Measurements from ENCODE around the gene SETX. TPM values are rescaled to one million over a fixed set of nuclear protein-coding genes. Genes with fewer than 3 reads are reported as not detected.

Gene SETX
- total and polyA plus RNA-seq, 2 donors (not counting 1 experiment from before 2014, with no cell fraction given) = 29.2 to 105 TPM

GRCh38 chr9:132366481-132366880 lies 11.7 kb upstream of the SETX start:
- intact Hi-C loops (cut with micrococcal nuclease) = no loop called here
- no peak overlapping the region for H3K4me3 Mint-ChIP-seq
- no peaks in the 10 kb centered on the region for H3K27me3 Mint-ChIP-seq
- no peaks in the 10 kb centered on the region for H4K20me1 ChIP-seq (ENCODE audit: control insufficient read depth, insufficient read depth, low read length, poor library complexity, severe bottlenecking)
- H3K4me2 ChIP-seq (replicated peaks; ENCODE audit: low read depth, low read length, poor library complexity, severe bottlenecking) = no peak overlapping the region
- no peak overlapping the region for H3K9ac ChIP-seq (ENCODE audit: low read length)
- H3K27ac Mint-ChIP-seq = no peak overlapping the region
- ChIA-PET CTCF (no interaction called here), POLR2A (no interaction called here)
- H3K36me3 ChIP-seq (replicated peaks in 1 of 2; ENCODE audit: control extremely low read depth in 1 of 2, control insufficient read depth in 1 of 2, extremely low read depth in 1 of 2, insufficient read depth in 2 of 2, low read length in 1 of 2) = no peaks in the 10 kb centered on the region
- H3K27ac ChIP-seq (ENCODE audit: low read length in 2 of 2) = peak overlapping the region in 1 of 2 donors; percentile 26
- no peaks in the 10 kb centered on the region for H3K9me3 ChIP-seq (ENCODE audit: control extremely low read depth in 1 of 3, control insufficient read depth in 2 of 3, insufficient read depth in 1 of 3, low read length in 2 of 3)
- no peaks in the 10 kb centered on the region for H3K79me2 ChIP-seq (ENCODE audit: control insufficient read depth, insufficient read depth, low read length)
- WGBS (ENCODE audit: insufficient coverage) = 98% methylated on average over 4 of the region's 4 CpGs
- H2AFZ ChIP-seq (ENCODE audit: insufficient read depth, low read depth, low read length, poor library complexity, severe bottlenecking) = no peak overlapping the region
- no peaks in the 10 kb centered on the region for H3K9me3 Mint-ChIP-seq (ENCODE audit: insufficient read depth)
- H3K4me1 Mint-ChIP-seq = peaks cover 11% of the 10 kb centered on the region
- H3K27me3 ChIP-seq (replicated peaks in 1 of 4; ENCODE audit: control extremely low read depth in 1 of 4, control insufficient read depth in 3 of 4, insufficient read depth in 4 of 4, low read length in 3 of 4) = no peaks in the 10 kb centered on the region
- H3K4me3 ChIP-seq (ENCODE audit: control extremely low read depth in 1 of 5, extremely low read depth in 1 of 5, insufficient read depth in 1 of 5, low read depth in 2 of 5, low read length in 4 of 5) = no peak overlapping the region
- ATAC-seq (ENCODE audit: low read depth) (no peak), DNase-seq (no peak)
- peaks cover 9 to 14% of the 10 kb centered on the region in 2 donors for H3K4me1 ChIP-seq (ENCODE audit: control insufficient read depth in 2 of 2, insufficient read depth in 2 of 2, low read length in 2 of 2)
- no peak for TF ChIP-seq EZH2 (IDR thresholded peaks at IDR 0.05; ENCODE audit: borderline replicate concordance, insufficient read depth, low read depth, low read length, poor library complexity, severe bottlenecking)
- no peak for TF ChIP-seq CTCF (IDR thresholded peaks at IDR 0.05)

- no CpG with 5 or more reads among the region's 3 CpGs for WGBS (ENCODE audit: insufficient coverage)
- Histone ChIP-seq H3K79me2 (ENCODE audit: control insufficient read depth, insufficient read depth, low read length) (no peaks in the 10 kb centered on the region), H3K27me3 (replicated peaks in 1 of 4; ENCODE audit: control extremely low read depth in 1 of 4, control insufficient read depth in 3 of 4, insufficient read depth in 4 of 4, low read length in 3 of 4) (no peaks in the 10 kb centered on the region), H3K4me1 (ENCODE audit: control insufficient read depth in 2 of 2, insufficient read depth in 2 of 2, low read length in 2 of 2) (peaks cover 9 to 14% of the 10 kb centered on the region in 2 donors), H3K27ac (ENCODE audit: low read length in 2 of 2) (peak overlapping the region in 1 of 2 donors; percentile 26), H4K20me1 (ENCODE audit: control insufficient read depth, insufficient read depth, low read length, poor library complexity, severe bottlenecking) (no peaks in the 10 kb centered on the region), H2AFZ (ENCODE audit: insufficient read depth, low read depth, low read length, poor library complexity, severe bottlenecking) (peak overlapping the region; percentile 29), H3K4me2 (replicated peaks; ENCODE audit: low read depth, low read length, poor library complexity, severe bottlenecking) (no peak overlapping the region), H3K9ac (ENCODE audit: low read length) (no peak overlapping the region), H3K9me3 (ENCODE audit: control extremely low read depth in 1 of 3, control insufficient read depth in 2 of 3, insufficient read depth in 1 of 3, low read length in 2 of 3) (no peaks in the 10 kb centered on the region), H3K36me3 (replicated peaks in 1 of 2; ENCODE audit: control extremely low read depth in 1 of 2, control insufficient read depth in 1 of 2, extremely low read depth in 1 of 2, insufficient read depth in 2 of 2, low read length in 1 of 2) (no peaks in the 10 kb centered on the region), H3K4me3 (ENCODE audit: control extremely low read depth in 1 of 5, extremely low read depth in 1 of 5, insufficient read depth in 1 of 5, low read depth in 2 of 5, low read length in 4 of 5) (no peak overlapping the region)
- TF ChIP-seq CTCF (IDR thresholded peaks at IDR 0.05) = no peak
- no peak for TF ChIP-seq EZH2 (IDR thresholded peaks at IDR 0.05; ENCODE audit: borderline replicate concordance, insufficient read depth, low read depth, low read length, poor library complexity, severe bottlenecking)
- ChIA-PET POLR2A (interaction anchor here (0.6 kb wide), 1 partner anchor 22 kb away, joined by 3 read pairs; no protein-coding TSS in a partner anchor), CTCF (interaction anchor here (0.6 kb wide), 1 partner anchor 1525 kb away, joined by 4 read pairs; no protein-coding TSS in a partner anchor)
- intact Hi-C loops (cut with micrococcal nuclease) = no loop called here
- H3K27me3 Mint-ChIP-seq = no peaks in the 10 kb centered on the region
- no peak overlapping the region for H3K4me3 Mint-ChIP-seq
- peak overlapping the region; percentile 15 for H3K27ac Mint-ChIP-seq
- no peak for ATAC-seq (ENCODE audit: low read depth)
- H3K4me1 Mint-ChIP-seq = peaks cover 8% of the 10 kb centered on the region
- no peak for DNase-seq
- H3K9me3 Mint-ChIP-seq (ENCODE audit: insufficient read depth) = no peaks in the 10 kb centered on the region
These were observed 11.2 kb upstream of the SETX start for GRCh38 chr9:132365986-132366385.

All from B cell (primary cell).